Mucosa of rectum (tissue), 2 donors: ENCODE measurements around the gene AMN.
"Not testable (repeated sequence)": the region's sequence is repeated elsewhere in the genome, so short reads cannot be mapped to it uniquely, and the experiment has no call there.

Experiments
- H3K27ac ChIP-seq, 2 donors: one replicate each; pipeline ENCODE4 v1.7.0; 2013; ENCODE audit warnings: inconsistent platforms in 2 of 2, low read depth in 2 of 2, low read length in 2 of 2
- H3K27me3 ChIP-seq, 2 donors: one replicate each; pipeline ENCODE4 v1.7.0; 2013; ENCODE audit warnings: low read length in 2 of 2; ENCODE audit not compliant: control insufficient read depth in 2 of 2, insufficient read depth in 2 of 2
- H3K36me3 ChIP-seq, 2 donors: one replicate each; pipeline ENCODE4 v1.7.0; 2013; ENCODE audit warnings: low read length in 2 of 2; ENCODE audit not compliant: control insufficient read depth in 2 of 2, insufficient read depth in 2 of 2
- H3K4me1 ChIP-seq, 2 donors: one replicate each; pipeline ENCODE4 v1.7.0; 2013; ENCODE audit warnings: low read length in 2 of 2, mild to moderate bottlenecking in 1 of 2; ENCODE audit not compliant: control insufficient read depth in 2 of 2, insufficient read depth in 2 of 2
- H3K4me3 ChIP-seq, 2 donors: one replicate each; pipeline ENCODE4 v1.7.0; 2013; ENCODE audit warnings: low read length in 2 of 2
- H3K9ac ChIP-seq, 2 donors: one replicate each; pipeline ENCODE4 v1.7.0; 2013; ENCODE audit warnings: low read length in 2 of 2, low read depth in 1 of 2, mild to moderate bottlenecking in 1 of 2
- H3K9me3 ChIP-seq, 2 donors: one replicate each; pipeline ENCODE4 v1.7.0; 2013; ENCODE audit warnings: low read length in 2 of 2; ENCODE audit not compliant: control insufficient read depth in 2 of 2
- donor health status: healthy.
- donor health status: Normal muscosa, but diverticular disease.

The AMN gene

DNA sequence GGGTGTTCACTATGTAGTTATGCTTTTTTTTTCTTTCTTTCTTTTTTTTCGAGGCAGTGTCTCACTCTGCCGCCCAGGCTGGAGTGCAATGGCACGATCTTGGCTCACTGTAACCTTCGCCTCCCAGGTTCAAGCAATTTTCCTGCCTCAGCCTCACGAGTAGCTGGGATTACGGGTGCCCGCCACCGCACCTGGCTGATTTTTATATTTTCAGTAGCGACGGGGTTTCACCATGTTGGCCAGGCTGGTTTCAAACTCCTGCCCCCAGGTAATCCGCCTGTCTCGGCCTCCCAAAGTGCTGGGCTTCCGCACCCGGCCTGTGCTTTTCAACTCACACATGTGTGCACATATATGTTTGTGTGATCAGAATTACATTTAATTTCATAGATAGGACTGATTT is 38.9 kb upstream of the AMN start:
- Histone ChIP-seq H3K27ac (peak overlapping the region; percentile 26 to 49), H3K4me3 (no peak overlapping the region), H3K4me1 (peaks cover 7 to 13% of the 10 kb centered on the region in 2 donors), H3K9me3 (no peaks in the 10 kb centered on the region), H3K27me3 (no peaks in the 10 kb centered on the region), H3K36me3 (peaks cover 15 to 33% of the 10 kb centered on the region in 2 donors), H3K9ac (no peak overlapping the region)

DNA sequence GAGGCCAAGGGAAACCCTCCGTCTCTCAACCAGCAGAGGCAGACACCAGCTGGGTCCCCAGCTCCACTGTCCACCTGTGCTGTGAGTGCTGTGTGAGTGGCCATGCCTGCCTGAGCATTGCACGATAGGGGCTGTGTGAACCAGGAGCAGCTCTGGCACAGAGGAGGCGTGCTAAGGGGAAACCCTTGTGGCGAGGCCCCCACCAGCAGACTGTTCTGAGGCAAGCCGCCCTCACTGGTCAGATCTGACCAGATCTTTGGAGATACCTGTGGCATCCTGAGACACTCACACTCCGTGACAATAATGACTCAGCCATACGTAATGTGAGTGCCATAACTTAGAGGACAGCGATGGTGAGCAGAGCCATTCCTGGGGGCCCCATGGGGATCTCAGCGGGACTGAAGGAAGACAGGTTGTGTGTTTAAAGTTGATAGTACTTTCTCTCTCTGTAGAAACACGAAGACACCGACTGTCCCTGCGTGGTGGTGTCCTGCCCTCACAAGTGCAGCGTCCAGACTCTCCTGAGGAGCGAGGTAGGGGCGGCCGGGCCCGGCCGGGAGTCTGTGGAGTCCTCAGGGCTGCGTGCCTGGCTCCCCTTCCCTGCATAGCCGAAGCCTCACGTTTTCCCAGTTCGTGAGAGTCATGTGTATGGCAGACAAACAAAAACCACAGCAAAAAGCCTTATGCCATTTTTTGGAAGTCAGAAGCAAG is 36.6 kb upstream of the AMN start:
- Histone ChIP-seq H3K4me1 (peaks cover 3 to 4% of the 10 kb centered on the region in 2 donors), H3K9me3 (no peaks in the 10 kb centered on the region), H3K27me3 (no peaks in the 10 kb centered on the region), H3K9ac (no peak overlapping the region), H3K4me3 (no peak overlapping the region), H3K36me3 (peaks cover 23 to 46% of the 10 kb centered on the region in 2 donors), H3K27ac (no peak overlapping the region)

DNA sequence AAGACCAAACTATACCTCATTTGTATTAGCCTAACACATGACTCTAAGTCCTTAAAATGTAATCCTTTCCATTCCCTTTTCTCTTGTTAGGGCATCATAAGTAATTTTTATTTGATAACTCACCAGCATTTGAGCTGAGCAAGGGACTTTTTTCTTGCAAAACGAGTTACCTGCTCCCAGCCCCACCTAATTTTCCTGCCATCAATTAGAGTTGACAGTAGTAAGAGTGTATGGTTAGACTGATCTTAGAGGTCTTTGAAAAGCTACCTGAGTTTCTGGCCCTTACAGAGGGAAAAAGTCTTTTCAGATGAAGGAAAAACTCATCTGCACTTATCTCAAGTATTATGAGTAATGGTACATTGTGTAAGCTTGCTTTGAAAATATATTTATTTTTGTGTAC is 33.7 kb upstream of the AMN start:
- no peaks in the 10 kb centered on the region for H3K27me3 ChIP-seq
- no peak overlapping the region for H3K9ac ChIP-seq
- peaks cover 26 to 54% of the 10 kb centered on the region in 2 donors for H3K36me3 ChIP-seq
- no peak overlapping the region for H3K4me3 ChIP-seq
- no peak overlapping the region for H3K27ac ChIP-seq
- no peaks in the 10 kb centered on the region for H3K9me3 ChIP-seq
- H3K4me1 ChIP-seq: peaks cover 3 to 4% of the 10 kb centered on the region in 2 donors

DNA sequence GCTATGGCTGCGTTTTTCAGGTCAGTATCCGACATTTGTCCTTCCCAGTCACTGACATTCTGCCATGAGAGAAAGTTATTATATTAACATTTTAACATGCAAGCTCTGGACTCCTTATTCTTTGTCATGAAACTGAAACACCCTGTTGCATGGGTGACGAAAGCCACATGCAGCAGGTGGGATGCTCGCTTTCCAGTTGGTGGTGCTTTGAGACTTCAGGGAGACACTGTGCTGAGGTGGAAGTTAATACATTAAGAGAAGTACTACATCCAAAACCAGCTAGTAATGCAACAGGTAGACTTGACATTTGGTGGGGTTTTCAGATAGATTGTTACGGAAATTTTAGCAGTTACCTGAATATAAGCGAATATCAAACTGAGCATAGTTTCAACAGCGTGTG is 32.8 kb upstream of the AMN start:
- Histone ChIP-seq H3K4me1 (peaks cover 3 to 4% of the 10 kb centered on the region in 2 donors), H3K27me3 (no peaks in the 10 kb centered on the region), H3K9me3 (no peaks in the 10 kb centered on the region), H3K4me3 (no peak overlapping the region), H3K36me3 (peaks cover 21 to 53% of the 10 kb centered on the region in 2 donors), H3K9ac (no peak overlapping the region), H3K27ac (no peak overlapping the region)

DNA sequence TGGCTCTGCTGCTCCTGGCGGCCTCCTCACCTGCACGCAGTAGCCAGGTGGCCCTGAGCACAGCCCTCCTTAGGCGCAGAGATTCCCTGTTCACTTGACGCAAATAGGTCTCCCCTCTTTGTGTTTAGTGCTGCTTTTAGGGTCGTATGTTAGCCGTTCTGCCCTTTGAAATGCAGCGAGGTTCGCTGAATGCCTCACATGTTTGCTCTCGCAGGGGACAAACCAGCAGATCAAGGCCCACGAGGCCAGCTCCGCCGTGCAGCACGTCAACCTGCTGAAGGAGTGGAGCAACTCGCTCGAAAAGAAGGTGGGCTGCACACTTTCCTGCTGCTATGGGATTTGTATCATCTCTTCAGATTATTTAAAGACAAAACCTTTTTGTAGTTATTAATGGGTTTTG is 31.4 kb upstream of the AMN start:
- H3K9me3 ChIP-seq: no peaks in the 10 kb centered on the region
- no peak overlapping the region for H3K27ac ChIP-seq
- H3K36me3 ChIP-seq: peaks cover 20 to 47% of the 10 kb centered on the region in 2 donors
- no peaks in the 10 kb centered on the region for H3K27me3 ChIP-seq
- peaks cover 3 to 4% of the 10 kb centered on the region in 2 donors for H3K4me1 ChIP-seq
- H3K9ac ChIP-seq: no peak overlapping the region
- H3K4me3 ChIP-seq: no peak overlapping the region

DNA sequence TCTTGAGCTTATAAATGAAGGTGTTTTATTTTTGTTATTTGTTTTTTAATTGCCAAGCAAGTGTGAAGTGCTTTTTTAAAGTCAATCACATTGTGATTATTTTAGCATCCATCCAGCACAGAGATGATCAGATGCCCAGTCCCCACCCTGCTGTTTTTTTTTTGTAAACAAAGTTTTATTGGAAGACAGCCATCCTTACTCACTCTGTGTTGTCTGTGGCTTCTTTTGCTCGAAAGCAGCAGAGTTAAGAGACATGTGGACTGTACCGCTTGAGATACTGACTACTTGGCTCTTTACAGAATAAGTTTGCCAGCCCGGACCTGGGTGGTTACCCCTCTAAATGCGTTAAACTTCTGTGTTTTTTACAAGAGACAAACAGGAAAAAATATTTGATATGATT is 30.9 kb upstream of the AMN start:
- peaks cover 3 to 4% of the 10 kb centered on the region in 2 donors for H3K4me1 ChIP-seq
- no peaks in the 10 kb centered on the region for H3K27me3 ChIP-seq
- no peak overlapping the region for H3K4me3 ChIP-seq
- peaks cover 21 to 47% of the 10 kb centered on the region in 2 donors for H3K36me3 ChIP-seq
- no peak overlapping the region for H3K9ac ChIP-seq
- no peaks in the 10 kb centered on the region for H3K9me3 ChIP-seq
- H3K27ac ChIP-seq: no peak overlapping the region

DNA sequence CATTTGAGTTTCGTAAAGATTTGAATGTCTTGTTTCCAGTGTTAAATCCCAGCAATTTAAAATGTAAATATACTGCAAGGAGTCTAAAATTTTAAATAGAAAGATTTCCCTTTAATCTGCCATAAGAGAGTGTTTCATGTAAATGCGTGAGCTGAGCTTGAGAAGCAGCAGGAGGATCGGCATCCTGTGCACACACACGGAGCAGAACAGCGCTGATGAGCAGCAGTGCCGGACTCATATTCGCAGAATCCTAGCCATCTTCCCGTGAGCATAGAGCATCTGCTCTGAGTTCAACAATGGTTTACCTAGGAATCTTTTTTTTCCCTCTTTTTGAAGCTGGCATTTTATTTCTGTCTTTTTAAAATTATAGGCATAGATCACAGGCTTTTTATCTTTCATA is 29.8 kb upstream of the AMN start:
- Histone ChIP-seq H3K27ac (no peak overlapping the region), H3K27me3 (no peaks in the 10 kb centered on the region), H3K4me3 (no peak overlapping the region), H3K36me3 (peaks cover 24 to 50% of the 10 kb centered on the region in 2 donors), H3K9ac (no peak overlapping the region), H3K4me1 (no peaks in the 10 kb centered on the region), H3K9me3 (no peaks in the 10 kb centered on the region)

DNA sequence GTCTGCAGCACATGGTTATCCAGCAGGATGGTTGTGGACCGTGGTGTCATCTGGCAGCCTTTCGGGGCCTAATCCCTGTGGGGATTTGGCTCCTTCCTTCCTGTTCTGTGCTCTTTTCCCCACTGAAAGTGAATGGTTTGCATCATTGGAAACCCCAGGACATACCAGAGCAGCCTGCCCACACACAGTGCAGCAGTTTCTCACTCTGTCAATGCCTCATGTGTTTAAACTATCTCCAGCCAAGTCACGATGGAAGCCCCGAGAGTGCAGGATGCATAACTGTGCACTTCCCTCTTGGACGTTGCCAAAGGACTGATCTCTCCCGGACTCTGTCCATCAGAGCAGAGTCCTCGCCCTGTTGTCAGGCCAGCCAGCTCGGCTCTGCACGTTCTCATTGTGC is 29.0 kb upstream of the AMN start:
- Histone ChIP-seq H3K36me3 (peaks cover 26 to 50% of the 10 kb centered on the region in 2 donors), H3K4me1 (no peaks in the 10 kb centered on the region), H3K27me3 (no peaks in the 10 kb centered on the region), H3K27ac (no peak overlapping the region), H3K9me3 (no peaks in the 10 kb centered on the region), H3K9ac (no peak overlapping the region), H3K4me3 (no peak overlapping the region)

DNA sequence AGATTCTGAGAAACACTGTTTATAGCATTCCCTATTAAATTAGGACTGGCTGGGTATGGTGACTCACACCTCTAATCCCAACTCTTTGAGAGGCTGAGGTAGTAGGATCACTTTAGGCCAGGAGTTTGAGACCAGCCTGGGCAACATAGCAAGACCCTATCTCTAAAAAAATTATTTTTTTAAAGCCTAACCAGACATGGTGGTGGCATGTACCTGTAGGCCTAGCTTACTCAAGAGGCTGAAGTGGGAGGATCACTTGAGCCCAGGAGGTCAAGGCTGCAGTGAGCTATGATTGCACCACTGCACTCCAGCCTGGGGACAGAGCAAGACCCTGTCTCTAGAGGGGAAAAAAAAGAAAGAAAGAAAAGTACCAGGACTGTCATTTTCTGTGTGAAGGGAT is 25.7 kb upstream of the AMN start:
- H3K4me1 ChIP-seq, H3K9ac ChIP-seq, H3K27me3 ChIP-seq, H3K9me3 ChIP-seq, H3K4me3 ChIP-seq, H3K27ac ChIP-seq: not testable (repeated sequence)
- H3K36me3 ChIP-seq: peaks cover 27 to 45% of the 10 kb centered on the region in 2 donors

DNA sequence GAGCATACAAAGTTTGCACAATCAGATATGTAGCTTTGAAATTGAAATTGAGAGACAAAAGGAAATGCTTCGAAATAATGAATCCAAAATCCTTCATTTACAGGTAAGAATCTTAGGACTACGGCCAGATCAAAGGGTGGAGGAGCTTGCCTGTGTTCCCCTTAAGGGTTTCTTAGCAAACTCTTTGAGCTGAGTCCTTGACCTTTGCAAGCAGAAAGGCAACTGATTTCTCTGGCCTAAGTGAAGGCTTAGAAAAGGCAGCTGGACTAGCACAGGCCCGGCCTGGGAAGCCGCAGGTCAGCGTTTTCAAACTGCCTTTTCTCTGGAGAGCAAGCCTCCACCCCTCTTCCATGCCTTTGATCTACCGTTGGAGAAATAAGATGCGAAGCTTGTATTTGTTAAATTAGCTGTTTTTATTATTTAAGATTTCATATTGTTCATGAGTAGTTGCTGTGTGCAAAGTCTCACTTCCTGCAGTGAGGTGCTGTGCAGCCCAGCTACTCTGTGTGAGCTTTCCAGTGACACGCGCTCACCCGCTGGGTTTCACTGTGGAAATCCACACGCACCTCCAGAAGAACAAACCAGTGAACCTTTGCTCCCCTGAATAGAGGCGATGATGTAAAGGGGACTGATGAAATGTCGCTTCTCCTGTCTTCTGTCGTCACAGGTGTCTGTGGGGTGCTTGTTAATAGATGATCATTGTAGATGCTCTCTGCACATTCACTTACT is 25.0 kb upstream of the AMN start:
- Histone ChIP-seq H3K27ac (no peak overlapping the region), H3K27me3 (no peaks in the 10 kb centered on the region), H3K36me3 (peaks cover 26 to 42% of the 10 kb centered on the region in 2 donors), H3K4me3 (no peak overlapping the region), H3K9ac (no peak overlapping the region), H3K9me3 (no peaks in the 10 kb centered on the region), H3K4me1 (no peaks in the 10 kb centered on the region)
